Effector CD4-positive, alpha-beta T cell (primary cell): Measurements from ENCODE around the gene MICB.

Experiments
- DNase-seq: peaks from one replicate; pipeline ENCODE4 v3.0.0-alpha.2; 2020

MICB gene

GRCh38 chr6:31541658-31542521 lies 43.9 kb downstream of the MICB start, which contains the start of gene DDX39B:
Gene DDX39B (minus strand): TSS chr6:31542003. CDS start chr6:31540532, 1,471 bp downstream.
- peak; percentile 93 for DNase-seq

- no peak for DNase-seq
These were observed 45.7 kb downstream of the MICB start for GRCh38 chr6:31543639-31544038.

- DNase-seq: no peak
These were observed 46.7 kb downstream of the MICB start for GRCh38 chr6:31544676-31545075.

- DNase-seq: no peak
These were observed 47.3 kb downstream of the MICB start for GRCh38 chr6:31545291-31545690.

- DNase-seq: peak; percentile 75
These were observed 48.5 kb downstream of the MICB start, which contains the start of gene ATP6V1G2 for GRCh38 chr6:31546339-31546957. Gene ATP6V1G2 (minus strand): TSS chr6:31546608. CDS start chr6:31546559, 49 bp downstream.

- peak; percentile 81 for DNase-seq
These were observed 49.2 kb downstream of the MICB start, which contains the start of gene NFKBIL1 for GRCh38 chr6:31546958-31547726. Gene NFKBIL1 (plus strand): TSS chr6:31547608. CDS start chr6:31547695, 87 bp downstream.

- DNase-seq: no peak
These were observed 50.0 kb downstream of the MICB start for GRCh38 chr6:31547727-31548543.

- no peak for DNase-seq
These were observed 50.6 kb downstream of the MICB start for GRCh38 chr6:31548544-31548873.

- peak; percentile 59 for DNase-seq
These were observed 53.4 kb downstream of the MICB start for GRCh38 chr6:31551371-31551770.

- DNase-seq: no peak
These were observed 58.4 kb downstream of the MICB start for GRCh38 chr6:31556307-31556706.

GRCh38 chr6:31557443-31558317 lies 59.7 kb downstream of the MICB start:
- DNase-seq: no peak

- no peak for DNase-seq
These were observed 60.3 kb downstream of the MICB start for GRCh38 chr6:31558318-31558625.

GRCh38 chr6:31558631-31559500 lies 60.9 kb downstream of the MICB start:
- DNase-seq: peak; percentile 61

- no peak for DNase-seq
These were observed 61.6 kb downstream of the MICB start for GRCh38 chr6:31559606-31559957.

- no peak for DNase-seq
These were observed 62.2 kb downstream of the MICB start for GRCh38 chr6:31559958-31560696.

- no peak for DNase-seq
These were observed 62.7 kb downstream of the MICB start for GRCh38 chr6:31560697-31561058.
